ENCODE results near the gene REEP1. TPM values are rescaled to one million over a fixed set of nuclear protein-coding genes. Genes with fewer than 3 reads are reported as not detected.
"Not testable (repeated sequence)": the region's sequence is repeated elsewhere in the genome, so short reads cannot be mapped to it uniquely, and the experiment has no call there.

REEP1 gene
- total and polyA plus RNA-seq, 2 experiments from 2014 or later: not detected

GRCh38 chr2:86249176-86249575, 88.2 kb downstream of the REEP1 start:
- Histone ChIP-seq H3K36me3 (ENCODE audit: low read depth) (no peaks in the 10 kb centered on the region), H3K27ac (no peak overlapping the region), H3K4me3 (no peak overlapping the region), H3K9me2 (ENCODE audit: insufficient read depth) (no peaks in the 10 kb centered on the region), H3K9ac (no peak overlapping the region), H3F3A (ENCODE audit: insufficient read depth) (no peaks in the 10 kb centered on the region), H3K9me3 (ENCODE audit: low read depth) (no peaks in the 10 kb centered on the region), H3K79me2 (ENCODE audit: insufficient read depth) (no peaks in the 10 kb centered on the region), H3K4me2 (ENCODE audit: unreplicated experiment) (no peak overlapping the region), H4K20me1 (ENCODE audit: insufficient read depth) (no peaks in the 10 kb centered on the region), H3K27me3 (replicated peaks; ENCODE audit: insufficient read depth) (peaks cover 40% of the 10 kb centered on the region), H3K4me1 (ENCODE audit: insufficient read depth) (peaks cover 4% of the 10 kb centered on the region; the same call in 1 of the 2 replicates), H2AFZ (no peak overlapping the region)
- no peak for DNase-seq
- TF ChIP-seq EZH2 (IDR thresholded peaks at IDR 0.05; ENCODE audit: insufficient read depth, poor library complexity, severe bottlenecking): no peak
- TF ChIP-seq EZH2phosphoT487 (IDR thresholded peaks at IDR 0.05; ENCODE audit: insufficient read depth, low read depth): no peak
- WGBS, 2 experiments (ENCODE audit: low coverage in 1 of 2, low lambda C conversion rate in 2 of 2, missing lambda C conversion rate in 2 of 2): 24 to 29% methylated on average over 6 of the region's 6 CpGs
- in situ Hi-C loops (cut with MboI): no loop called here

GRCh38 chr2:86245222-86245621, 92.2 kb downstream of the REEP1 start:
- H4K20me1 ChIP-seq (ENCODE audit: insufficient read depth); DNase-seq; H3F3A ChIP-seq (ENCODE audit: insufficient read depth); H3K4me2 ChIP-seq (ENCODE audit: unreplicated experiment); H2AFZ ChIP-seq; H3K27ac ChIP-seq; H3K36me3 ChIP-seq (ENCODE audit: low read depth); in situ Hi-C loops (cut with MboI); H3K4me3 ChIP-seq; H3K9ac ChIP-seq; H3K79me2 ChIP-seq (ENCODE audit: insufficient read depth); H3K9me3 ChIP-seq (ENCODE audit: low read depth); H3K9me2 ChIP-seq (ENCODE audit: insufficient read depth); H3K4me1 ChIP-seq (ENCODE audit: insufficient read depth): not testable (repeated sequence)
- WGBS, 2 experiments (ENCODE audit: low coverage in 1 of 2, low lambda C conversion rate in 2 of 2, missing lambda C conversion rate in 2 of 2): 84 to 85% methylated on average over 5 of the region's 5 CpGs
- H3K27me3 ChIP-seq (replicated peaks; ENCODE audit: insufficient read depth): peaks cover 22% of the 10 kb centered on the region

- H3K4me1 ChIP-seq (ENCODE audit: insufficient read depth); H4K20me1 ChIP-seq (ENCODE audit: insufficient read depth); H2AFZ ChIP-seq; H3K4me2 ChIP-seq (ENCODE audit: unreplicated experiment); H3K9me2 ChIP-seq (ENCODE audit: insufficient read depth); H3F3A ChIP-seq (ENCODE audit: insufficient read depth); H3K9ac ChIP-seq; H3K9me3 ChIP-seq (ENCODE audit: low read depth); H3K4me3 ChIP-seq; H3K27ac ChIP-seq; DNase-seq; in situ Hi-C loops (cut with MboI); H3K79me2 ChIP-seq (ENCODE audit: insufficient read depth); H3K36me3 ChIP-seq (ENCODE audit: low read depth): not testable (repeated sequence)
- H3K27me3 ChIP-seq (replicated peaks; ENCODE audit: insufficient read depth): peaks cover 19% of the 10 kb centered on the region
- WGBS, 2 experiments (ENCODE audit: low coverage in 1 of 2, low lambda C conversion rate in 2 of 2, missing lambda C conversion rate in 2 of 2): 63 to 71% methylated on average over 5 of the region's 5 CpGs
Observed at GRCh38 chr2:86244781-86245180, 92.6 kb downstream of the REEP1 start.

- Histone ChIP-seq H3K9me2 (ENCODE audit: insufficient read depth) (no peaks in the 10 kb centered on the region), H3F3A (ENCODE audit: insufficient read depth) (no peaks in the 10 kb centered on the region), H3K4me2 (ENCODE audit: unreplicated experiment) (no peak overlapping the region), H3K9ac (no peak overlapping the region), H2AFZ (no peak overlapping the region), H3K36me3 (ENCODE audit: low read depth) (no peaks in the 10 kb centered on the region), H3K27me3 (replicated peaks; ENCODE audit: insufficient read depth) (peaks cover 25% of the 10 kb centered on the region), H3K4me3 (no peak overlapping the region), H3K4me1 (ENCODE audit: insufficient read depth) (peaks cover 2% of the 10 kb centered on the region; the same call in 1 of the 2 replicates), H3K9me3 (ENCODE audit: low read depth) (no peaks in the 10 kb centered on the region), H4K20me1 (ENCODE audit: insufficient read depth) (no peaks in the 10 kb centered on the region), H3K79me2 (ENCODE audit: insufficient read depth) (no peaks in the 10 kb centered on the region), H3K27ac (no peak overlapping the region)
- in situ Hi-C loops (cut with MboI): no loop called here
- 65 to 66% methylated on average over 5 of the region's 5 CpGs for WGBS, 2 experiments (ENCODE audit: low coverage in 1 of 2, low lambda C conversion rate in 2 of 2, missing lambda C conversion rate in 2 of 2)
- no peak for DNase-seq
- TF ChIP-seq EZH2 (IDR thresholded peaks at IDR 0.05; ENCODE audit: insufficient read depth, poor library complexity, severe bottlenecking) (no peak), EZH2phosphoT487 (IDR thresholded peaks at IDR 0.05; ENCODE audit: insufficient read depth, low read depth) (no peak)
Observed at GRCh38 chr2:86243950-86244733, 93.3 kb downstream of the REEP1 start.

GRCh38 chr2:86243272-86243671, 94.2 kb downstream of the REEP1 start:
- no peak for TF ChIP-seq EZH2 (IDR thresholded peaks at IDR 0.05; ENCODE audit: insufficient read depth, poor library complexity, severe bottlenecking)
- no peak for TF ChIP-seq EZH2phosphoT487 (IDR thresholded peaks at IDR 0.05; ENCODE audit: insufficient read depth, low read depth)
- H3K9me2 ChIP-seq (ENCODE audit: insufficient read depth): no peaks in the 10 kb centered on the region
- peaks cover 27% of the 10 kb centered on the region for H3K27me3 ChIP-seq (replicated peaks; ENCODE audit: insufficient read depth)
- in situ Hi-C loops (cut with MboI): no loop called here
- no peaks in the 10 kb centered on the region for H3K79me2 ChIP-seq (ENCODE audit: insufficient read depth)
- H3K4me3 ChIP-seq: no peak overlapping the region
- DNase-seq: no peak
- H3F3A ChIP-seq (ENCODE audit: insufficient read depth): no peaks in the 10 kb centered on the region
- no peaks in the 10 kb centered on the region for H3K9me3 ChIP-seq (ENCODE audit: low read depth)
- no peak overlapping the region for H2AFZ ChIP-seq
- no peaks in the 10 kb centered on the region for H4K20me1 ChIP-seq (ENCODE audit: insufficient read depth)
- H3K9ac ChIP-seq: no peak overlapping the region
- no peaks in the 10 kb centered on the region for H3K4me1 ChIP-seq (ENCODE audit: insufficient read depth)
- no peak overlapping the region for H3K4me2 ChIP-seq (ENCODE audit: unreplicated experiment)
- H3K36me3 ChIP-seq (ENCODE audit: low read depth): no peaks in the 10 kb centered on the region
- WGBS, 2 experiments (ENCODE audit: low coverage in 1 of 2, low lambda C conversion rate in 2 of 2, missing lambda C conversion rate in 2 of 2): 42 to 46% methylated on average over 6 of the region's 6 CpGs
- no peak overlapping the region for H3K27ac ChIP-seq
